Posterior vena cava (tissue), 2 donors: ENCODE data around the gene TCAF1. TPM values are rescaled to one million over a fixed set of nuclear protein-coding genes. Genes with fewer than 3 reads are reported as not detected.
A peak's percentile ranks its signal among the peaks of the same experiment; 100 is the strongest.

Experiments
- DNase-seq: peaks from one replicate; pipeline ENCODE4 v3.0.0-alpha.2; 2020; ENCODE audit warnings: low spot score
- intact Hi-C, 2 donors: fragments of 100-400 bp; cut with DNase I; formaldehyde crosslinking; loops; one replicate each; pipeline versions ENCODE4 v1.14.1 to v1.14.2; 2022 to 2023
- total RNA-seq, 2 donors: library from RNA; stranded (reverse); fragmentation: NEBNext Ultra II Directional; extraction: Animal tissue kit (Norgen Biotek cat#: 25700); gene quantifications; one replicate each; pipeline ENCODE4 v1.2.1, GENCODE V29; 2021
- donor health status: DM: yes; HTN: yes; CAD: no.
- donor health status: DM: yes; HTN: yes; CAD: no.

Gene TCAF1
- total RNA-seq, 2 donors from 2014 or later = 33.9 to 36.1 TPM

DNA sequence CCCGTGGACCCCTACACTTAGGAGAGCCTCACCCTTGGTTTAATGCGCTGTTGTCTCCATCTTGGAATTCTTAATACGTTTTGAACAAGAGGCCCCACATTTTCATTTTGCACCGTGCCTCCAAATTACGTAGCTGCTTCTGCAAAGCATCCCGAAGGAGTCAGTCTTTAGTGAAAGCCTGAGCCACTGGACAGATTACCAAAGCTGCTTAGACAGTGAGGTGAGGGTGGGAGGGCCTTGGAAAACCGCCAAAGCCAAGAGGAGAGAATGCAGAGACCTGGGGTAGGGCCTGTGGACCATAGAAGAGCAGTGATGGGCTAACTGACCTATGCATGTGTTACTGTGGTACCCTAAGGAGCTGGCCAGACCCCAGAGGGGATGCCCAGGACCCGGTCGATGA is 4.2 kb upstream of the TCAF1 start:
- intact Hi-C loops = no loop called here

DNA sequence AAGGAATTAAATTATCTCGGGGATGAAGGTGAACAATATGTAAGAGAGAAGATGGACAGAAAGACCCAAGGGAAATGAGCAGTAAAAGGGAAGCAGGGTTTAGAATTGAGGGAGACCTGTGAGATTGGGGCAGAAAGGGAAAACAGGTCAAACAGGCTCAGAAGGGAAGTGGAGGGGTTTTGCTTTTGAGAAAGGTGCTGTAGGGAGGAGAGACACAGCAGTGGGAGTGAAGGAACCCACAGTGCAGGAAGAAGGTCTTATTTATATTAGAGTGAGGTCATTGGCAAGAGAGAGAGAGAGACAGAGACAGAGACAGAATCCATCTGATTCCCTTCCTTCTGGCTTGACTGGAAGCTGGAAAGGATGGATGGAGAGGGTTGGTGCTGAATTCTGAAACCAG is 3.5 kb upstream of the TCAF1 start:
- DNase-seq = no peak
- intact Hi-C loops = no loop called here

More for the DNA sequence above, 4.2 kb upstream of the TCAF1 start:
- no peak for DNase-seq

DNA sequence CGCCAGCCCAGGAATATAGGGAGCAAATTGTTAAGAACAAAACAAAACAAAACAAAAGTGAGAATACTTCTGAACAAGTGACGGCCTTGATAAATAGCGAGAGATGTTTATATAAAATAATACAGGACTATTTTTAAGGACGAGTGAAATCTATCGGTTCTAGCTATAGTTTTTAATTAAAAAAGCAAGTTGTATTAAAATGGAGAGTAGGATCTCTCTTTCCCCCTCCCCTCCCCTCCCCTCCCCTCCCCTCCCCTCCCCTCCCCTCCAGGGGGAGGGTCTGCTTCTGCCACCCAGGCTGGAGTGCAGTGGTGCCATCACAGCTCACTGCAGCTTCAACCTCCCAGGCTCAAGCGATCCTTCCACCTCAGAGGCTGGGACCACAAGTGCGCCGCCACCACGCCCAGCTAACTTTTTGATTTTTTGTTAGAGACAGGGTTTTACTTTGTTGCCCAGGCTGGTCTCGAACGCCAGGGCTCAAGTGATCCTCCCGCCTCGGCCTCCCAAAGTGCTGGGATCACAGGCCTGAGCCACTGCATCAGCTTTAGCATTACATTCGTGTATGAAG is 440 bp upstream of the TCAF1 start:
- DNase-seq = peak; percentile 67
- intact Hi-C loops = no loop called here

DNA sequence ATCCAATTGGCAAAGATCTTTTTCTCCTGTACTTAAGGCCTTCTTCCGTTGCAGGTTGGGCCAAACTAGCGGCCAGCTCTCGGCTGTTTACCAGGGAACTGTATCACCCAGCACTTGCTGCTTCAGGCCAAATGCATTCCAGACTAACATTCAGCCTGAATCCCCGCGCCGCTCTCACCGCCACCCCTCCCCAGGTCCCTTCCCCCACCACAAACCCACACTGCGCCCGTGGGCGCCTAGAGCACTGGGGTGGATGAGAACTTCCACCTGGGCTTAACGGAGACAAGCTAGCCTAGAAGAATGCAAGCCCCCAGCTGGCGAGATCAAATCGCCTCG is 676 bp downstream of the TCAF1 start:
- peak; percentile 81 for DNase-seq
- intact Hi-C loops = no loop called here

DNA sequence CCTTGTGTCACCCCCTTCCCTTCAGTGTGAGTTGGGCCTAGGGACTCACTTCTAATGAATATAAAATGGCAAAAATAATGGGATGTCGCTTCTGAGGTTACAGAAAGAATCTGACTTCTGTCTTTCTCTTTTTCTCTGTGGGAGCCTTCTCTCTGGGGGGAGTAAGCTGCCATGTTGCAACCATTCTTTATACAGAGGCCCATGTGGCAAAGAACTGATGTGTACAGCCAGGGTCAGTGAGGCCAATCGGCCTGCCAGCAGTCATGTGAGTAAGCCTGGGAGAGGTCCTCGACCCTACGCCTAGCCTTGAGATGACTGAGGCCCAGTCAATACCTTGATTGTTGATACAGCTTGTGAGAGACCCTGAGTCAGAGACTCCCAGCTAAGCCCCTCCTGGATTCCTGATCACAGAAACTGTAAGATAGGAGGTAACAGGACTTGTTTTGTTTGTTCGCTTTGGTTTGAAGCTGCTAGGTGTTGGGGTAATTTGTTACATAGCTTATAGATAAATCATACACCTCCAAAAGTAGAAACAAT is 1.7 kb downstream of the TCAF1 start:
- DNase-seq = peak; percentile 73
- intact Hi-C loops = no loop called here

DNA sequence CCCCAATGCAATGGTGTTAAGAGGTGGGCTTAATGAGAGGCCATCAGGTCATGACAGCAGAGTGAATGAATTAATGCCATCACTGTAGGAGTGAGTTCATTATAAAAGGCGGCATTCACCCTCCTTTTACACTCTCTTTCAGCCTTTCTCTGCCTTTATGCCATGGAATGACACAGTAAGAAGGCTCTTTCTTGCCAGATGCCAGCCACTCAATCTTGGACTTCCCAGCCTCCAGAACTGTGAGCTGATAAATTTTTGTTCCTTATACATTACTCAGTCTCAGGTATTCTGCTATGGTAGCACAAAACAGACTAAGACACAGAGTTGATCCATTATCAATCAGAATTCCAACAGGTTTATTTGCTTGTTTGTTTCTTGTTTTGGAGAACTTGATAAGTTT is 3.2 kb downstream of the TCAF1 start:
- DNase-seq = no peak
- intact Hi-C loops = no loop called here

DNA sequence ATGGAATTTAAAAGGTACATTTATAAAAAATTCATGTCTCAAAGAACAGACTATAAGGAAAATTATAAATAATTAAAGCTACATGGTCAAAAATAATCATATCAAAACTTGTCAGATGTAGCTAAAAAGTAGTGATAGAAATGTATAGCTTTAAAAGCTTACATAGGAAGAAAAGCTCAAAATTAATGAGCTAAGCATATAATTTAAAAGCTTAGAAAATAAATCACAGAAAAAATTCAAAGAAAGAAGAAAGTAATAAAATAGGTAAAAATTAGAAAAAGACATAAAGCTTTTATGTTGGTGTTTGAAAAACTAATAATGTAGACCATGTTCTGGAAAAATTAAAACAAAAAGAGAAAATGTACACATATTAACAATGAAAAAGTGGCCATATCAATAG is 5.3 kb downstream of the TCAF1 start:
- intact Hi-C loops = no loop called here

DNA sequence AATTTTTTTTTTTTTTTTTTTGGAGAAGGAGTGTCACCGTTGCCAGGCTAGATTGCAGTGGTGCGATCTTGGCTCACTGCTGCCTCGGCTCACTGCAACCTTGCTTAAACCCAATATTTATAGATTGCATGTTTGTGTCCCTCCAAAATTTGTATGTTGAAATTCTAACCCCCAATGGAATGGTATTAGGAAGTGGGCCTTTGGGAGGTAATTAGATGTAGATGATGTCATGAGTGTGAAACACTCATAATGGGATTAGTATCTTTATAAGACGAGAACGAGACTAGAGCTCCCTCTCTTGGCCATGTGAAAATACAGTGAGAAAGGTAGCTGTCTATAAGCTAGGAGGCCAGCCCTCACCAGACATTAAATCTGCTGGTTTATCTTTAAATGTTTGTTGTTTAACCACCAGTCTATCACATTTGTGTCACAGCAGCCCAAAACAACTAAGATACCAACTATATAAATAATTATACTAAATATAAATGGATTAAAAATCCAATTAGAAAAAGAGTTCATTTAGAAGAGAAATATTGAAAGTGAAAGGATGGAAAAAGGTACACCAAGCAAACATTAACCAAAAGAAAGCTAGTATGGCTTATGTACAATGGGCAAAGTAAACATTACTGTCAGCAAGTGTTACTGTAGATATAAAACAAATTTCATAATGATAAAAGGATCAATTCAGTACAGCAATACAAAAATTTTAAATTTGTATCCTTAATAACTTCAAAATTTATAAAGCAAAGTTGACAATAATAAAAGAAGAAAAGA is 9.3 kb downstream of the TCAF1 start:
- intact Hi-C loops = no loop called here
- DNase-seq = no peak

More for the DNA sequence above, 5.3 kb downstream of the TCAF1 start:
- no peak for DNase-seq

DNA sequence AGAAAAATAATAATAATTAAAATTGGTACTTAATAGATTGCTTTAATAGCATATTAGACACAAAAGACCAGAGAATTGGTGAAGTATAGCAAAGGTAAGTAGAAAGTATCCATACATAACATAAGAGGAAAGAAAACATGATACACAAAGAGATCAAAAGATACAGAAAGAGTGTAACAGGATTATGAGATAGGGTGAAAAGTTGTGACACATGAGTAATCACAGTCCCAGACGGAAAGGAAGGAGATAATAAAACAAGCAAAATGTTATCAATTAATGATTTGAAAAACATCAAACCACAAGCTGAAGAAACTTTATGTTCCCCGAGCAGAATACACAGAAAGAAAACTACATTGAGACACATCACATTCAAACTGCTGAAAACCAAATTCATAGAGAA is 10.5 kb downstream of the TCAF1 start:
- intact Hi-C loops = no loop called here
- DNase-seq = no peak

DNA sequence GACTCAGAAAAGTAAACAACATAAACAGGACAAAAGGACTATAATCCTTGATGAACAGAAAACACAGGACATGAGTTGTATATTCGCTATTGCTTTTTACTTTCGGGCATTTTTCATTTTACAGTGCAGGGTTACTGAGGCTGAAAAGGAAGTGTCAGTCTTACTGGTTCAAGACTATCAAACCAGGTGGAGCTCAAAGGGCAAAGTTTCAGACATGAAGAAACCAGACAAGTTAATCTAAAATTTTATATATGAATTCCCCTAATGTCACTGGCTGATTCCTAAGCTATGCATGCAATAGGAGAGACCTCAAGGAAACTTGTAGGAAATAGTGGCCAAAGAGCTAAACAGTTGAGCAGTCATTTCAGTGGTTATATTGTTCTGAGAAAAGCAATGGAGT is 11.4 kb downstream of the TCAF1 start:
- no peak for DNase-seq
- intact Hi-C loops = no loop called here

DNA sequence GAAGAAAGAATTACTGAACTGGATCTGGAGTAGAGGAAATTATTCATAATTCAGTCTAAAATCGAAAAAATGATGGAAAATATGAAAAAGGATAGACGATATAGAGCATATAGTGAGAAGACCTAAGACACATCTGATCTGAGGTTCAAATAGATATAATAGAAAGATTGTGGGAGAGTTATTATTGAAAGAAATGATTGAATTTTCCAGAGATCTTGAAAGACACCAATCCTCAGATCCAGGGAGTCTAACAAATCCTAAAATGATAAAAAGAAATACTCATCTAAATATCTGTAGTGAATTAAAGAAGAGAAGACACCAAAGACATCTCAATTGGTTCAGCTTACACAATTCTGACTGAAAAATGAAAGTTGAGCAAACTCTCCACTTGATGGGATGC is 12.9 kb downstream of the TCAF1 start:
- intact Hi-C loops = no loop called here
- DNase-seq = no peak

DNA sequence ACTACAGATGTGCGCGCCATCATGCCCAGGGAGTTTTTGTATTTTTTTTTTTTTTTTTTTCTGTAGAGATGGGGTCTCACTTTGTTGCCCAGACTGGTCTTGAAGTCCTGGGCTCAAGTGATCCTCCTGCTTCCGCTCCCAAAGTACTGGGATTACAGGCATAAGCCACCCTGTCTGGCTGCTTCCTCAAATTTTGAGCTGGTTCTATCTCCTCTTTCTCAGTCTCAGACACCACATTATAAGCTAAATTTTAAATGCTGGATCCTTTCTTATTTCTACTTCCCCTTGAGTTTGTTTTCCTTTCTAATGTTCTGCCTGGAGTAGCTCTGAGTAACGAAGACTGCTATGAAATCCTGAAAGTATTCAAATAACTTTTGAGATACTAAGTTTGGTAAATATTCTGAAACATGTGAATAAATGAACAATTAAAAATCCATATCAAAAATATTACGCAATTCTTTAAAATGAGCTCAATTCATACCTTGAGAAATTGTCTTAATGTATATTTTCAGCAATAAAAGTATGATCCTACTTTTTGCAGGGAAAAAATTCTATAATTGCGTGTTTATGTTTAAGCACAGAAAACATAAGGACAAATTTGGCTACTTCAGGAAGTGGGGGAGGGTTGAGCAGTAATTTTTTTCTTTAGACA is 15.0 kb downstream of the TCAF1 start:
- intact Hi-C loops = no loop called here
- DNase-seq = no peak

DNA sequence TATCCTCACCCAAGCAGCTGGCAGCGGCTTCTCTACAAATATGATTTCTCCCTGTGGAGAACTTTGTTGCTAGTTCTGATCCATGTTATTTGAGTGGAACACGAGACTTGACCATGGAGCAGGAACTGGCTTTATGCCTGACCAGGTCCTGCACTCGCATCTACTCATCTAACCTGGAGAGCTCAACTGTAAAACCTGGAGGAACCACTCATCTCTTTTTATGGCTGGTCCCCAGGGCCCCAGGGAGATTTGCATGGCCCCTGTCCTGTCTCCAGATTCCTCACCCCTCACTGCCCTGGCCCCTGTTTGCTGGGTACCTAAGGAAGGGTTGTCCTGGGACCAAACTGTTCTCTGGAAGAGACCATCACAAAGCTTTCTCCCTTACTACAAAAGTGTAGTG is 16.0 kb downstream of the TCAF1 start:
- intact Hi-C loops = no loop called here
- DNase-seq = no peak

DNA sequence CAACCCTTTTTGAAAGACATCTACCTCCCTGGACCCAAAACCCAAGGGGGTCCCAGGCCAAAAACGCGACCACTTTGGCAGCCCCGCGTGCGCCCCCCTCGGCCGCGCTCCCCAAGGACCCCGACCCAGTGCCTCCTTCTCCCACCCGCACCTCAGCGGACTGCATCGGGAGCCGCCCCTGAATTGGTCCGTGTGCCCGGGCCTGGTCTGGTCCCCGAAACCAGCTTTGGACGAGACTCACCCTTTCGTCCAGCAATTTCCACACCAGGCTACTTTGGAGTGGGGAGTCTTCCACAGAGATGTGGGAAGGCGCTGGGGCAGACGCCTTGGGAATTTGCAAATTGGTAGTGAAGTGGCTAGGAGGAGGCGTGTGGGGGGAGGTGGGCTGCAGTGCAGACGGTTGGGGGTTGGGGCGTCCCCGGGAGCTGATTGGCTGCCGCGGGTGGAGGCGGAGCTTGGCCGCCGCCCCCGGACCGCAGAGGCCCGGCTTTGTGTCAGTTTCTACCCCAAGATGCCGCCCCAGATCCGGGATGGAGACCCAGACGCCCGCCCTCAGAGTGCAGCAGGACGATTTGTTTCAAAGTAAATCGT is 16.9 kb downstream of the TCAF1 start:
- DNase-seq = peak; percentile 82
- intact Hi-C loops = no loop called here

DNA sequence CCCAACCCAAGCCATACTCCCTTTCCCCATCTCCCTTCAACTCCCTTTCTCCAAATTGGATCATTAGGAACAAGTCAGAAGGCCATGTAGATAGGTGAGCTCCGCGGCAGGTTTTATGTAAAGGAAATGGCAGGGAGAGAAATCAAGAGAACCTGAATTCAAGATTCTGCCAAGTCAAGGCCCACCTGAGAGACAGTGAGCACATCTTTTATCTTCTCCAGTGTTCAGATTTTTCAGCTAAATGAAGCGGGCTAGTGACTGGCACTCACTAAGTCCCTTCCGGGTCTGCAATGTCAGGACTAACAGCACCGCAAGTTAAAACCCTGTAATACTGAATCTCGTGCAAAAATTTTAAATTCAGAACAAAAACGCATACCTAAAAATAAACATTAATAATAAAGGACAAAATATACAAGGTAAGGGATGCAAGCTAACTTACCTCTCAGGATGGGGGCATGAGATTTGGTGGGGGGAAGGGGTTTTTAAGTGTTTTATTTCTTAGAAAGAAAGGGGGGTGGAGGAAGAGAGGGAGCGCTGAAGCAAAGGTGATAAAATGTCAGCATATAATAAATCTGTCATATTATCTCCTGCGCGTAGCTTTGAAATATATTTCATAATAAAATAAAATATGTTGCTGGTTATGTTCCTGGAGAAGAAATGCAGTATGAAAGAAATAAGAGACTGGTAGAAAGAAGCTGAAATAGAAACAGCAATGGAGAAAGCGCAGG is 17.6 kb downstream of the TCAF1 start:
- DNase-seq = no peak
- intact Hi-C loops = no loop called here

DNA sequence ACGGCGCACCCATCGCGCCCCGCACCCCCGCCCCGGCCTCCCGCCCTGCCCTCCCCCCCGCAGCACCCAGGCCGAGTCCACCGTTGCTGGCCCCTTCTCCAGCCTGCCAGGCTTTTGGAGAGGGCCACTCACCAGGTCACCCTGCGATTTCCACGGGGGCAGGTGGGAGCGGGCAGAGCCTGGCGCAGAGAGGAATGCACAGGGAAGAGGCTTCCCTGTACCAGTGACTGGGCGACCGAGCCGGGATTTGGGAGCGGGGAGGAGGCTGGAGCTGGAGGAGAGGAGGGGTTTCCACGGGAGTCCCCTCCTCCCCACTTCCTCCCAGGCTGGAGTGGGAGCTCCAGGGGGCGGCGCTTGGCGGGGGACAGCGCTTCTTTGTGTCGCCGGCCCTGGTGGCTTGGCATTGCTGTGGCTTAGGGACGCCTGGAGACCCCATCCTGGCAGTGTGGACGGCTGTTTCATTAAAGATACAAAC is 19.3 kb downstream of the TCAF1 start:
- DNase-seq = peak; percentile 87

DNA sequence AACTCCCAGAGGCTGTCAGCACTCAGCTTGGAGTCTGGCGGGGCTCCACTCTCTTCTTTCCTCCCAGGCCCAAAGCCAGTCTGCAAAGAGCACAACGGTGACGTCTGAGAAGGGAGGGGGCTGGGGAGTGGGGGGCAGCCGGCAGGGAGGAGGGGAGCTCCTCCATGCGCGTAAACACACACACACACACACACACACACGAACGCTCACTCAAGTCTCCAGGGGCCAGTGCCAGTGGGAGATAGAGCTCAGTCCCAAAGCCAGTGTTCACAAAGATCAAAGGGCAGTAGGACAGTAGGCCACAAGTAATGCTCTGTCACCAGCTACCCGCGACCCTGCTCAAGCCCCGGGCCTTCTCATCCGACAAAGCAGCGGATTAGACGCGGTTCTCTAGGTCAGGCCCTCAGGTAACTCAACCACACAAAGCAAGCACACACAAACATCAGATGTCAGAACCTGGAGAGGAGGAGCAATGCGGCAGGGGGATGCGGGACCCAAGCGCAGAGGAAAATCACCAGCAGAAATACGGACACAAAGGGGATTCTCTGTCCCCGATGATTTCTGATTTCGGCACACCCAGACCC is 19.9 kb downstream of the TCAF1 start:
- intact Hi-C loops = no loop called here
- DNase-seq = peak; percentile 82

More for the DNA sequence above, 19.3 kb downstream of the TCAF1 start:
- intact Hi-C loops = no loop called here

DNA sequence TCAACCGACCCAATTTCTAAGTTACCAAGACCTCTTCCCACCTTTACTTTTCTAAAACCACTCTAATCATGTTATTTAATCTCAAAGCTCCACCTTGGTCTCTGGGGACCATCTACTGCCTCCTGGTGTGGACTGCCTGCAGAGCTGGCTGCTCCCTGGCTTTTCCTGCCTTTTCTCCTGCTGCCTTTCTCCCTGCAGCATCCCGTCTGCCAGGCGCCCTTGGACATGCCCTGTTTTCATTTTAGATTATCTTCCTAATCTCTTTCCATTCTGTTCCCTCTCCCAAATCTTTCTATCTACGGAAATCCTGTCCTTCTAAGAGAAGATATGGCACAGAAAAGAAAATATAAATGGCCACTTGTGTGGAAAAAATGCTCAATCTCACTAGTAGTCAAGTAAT is 23.1 kb downstream of the TCAF1 start:
- no peak for DNase-seq
- intact Hi-C loops = no loop called here

DNA sequence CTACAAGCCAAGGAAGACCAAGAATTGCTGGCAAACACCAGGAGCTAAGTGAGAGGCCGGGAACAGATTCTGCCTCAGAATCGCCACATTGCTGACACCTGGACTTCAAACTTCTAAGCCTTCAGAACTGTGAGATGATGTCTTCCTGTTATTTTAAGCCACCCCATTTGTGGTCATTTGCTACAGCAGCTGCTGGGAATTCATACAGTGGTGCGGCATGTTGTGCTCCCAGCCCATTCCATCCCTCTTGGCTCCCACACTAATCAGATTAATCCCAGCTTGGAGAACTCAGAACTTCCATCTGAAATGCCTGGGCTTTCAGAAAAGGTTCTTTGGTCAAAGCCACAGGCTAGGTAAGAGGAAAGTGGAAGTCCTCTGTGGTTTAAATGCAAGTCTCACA is 24.9 kb downstream of the TCAF1 start:
- intact Hi-C loops = no loop called here
- DNase-seq = no peak
